Activated CD4-positive, alpha-beta T cell treated with anti-CD3 and anti-CD28 coated beads, Interleukin-2, amount 50 U/mL, for 48 hours (primary cell): Measurements from ENCODE around the gene XRCC3.

Experiments used
- DNase-seq, 2 experiments: peaks; one replicate each; pipeline ENCODE4 v3.0.0-alpha.2; 2020

The XRCC3 gene

GRCh38 chr14:103705504-103706284 is 9.6 kb downstream of the XRCC3 start:
- no peak for DNase-seq

- DNase-seq, result no peak
Observed at GRCh38 chr14:103705118-103705503, 10.1 kb downstream of the XRCC3 start.

GRCh38 chr14:103704708-103705107 is 10.5 kb downstream of the XRCC3 start:
- DNase-seq, result no peak

GRCh38 chr14:103703433-103704385 is 11.5 kb downstream of the XRCC3 start:
- DNase-seq, result no peak

GRCh38 chr14:103702497-103703432 is 12.5 kb downstream of the XRCC3 start:
- no peak for DNase-seq

- DNase-seq, result no peak
Observed at GRCh38 chr14:103702095-103702494, 13.2 kb downstream of the XRCC3 start.

GRCh38 chr14:103700753-103701490 is 14.3 kb downstream of the XRCC3 start:
- no peak for DNase-seq

- no peak for DNase-seq
Observed at GRCh38 chr14:103699901-103700752, 15.1 kb downstream of the XRCC3 start.

GRCh38 chr14:103699261-103699661 is 16.0 kb downstream of the XRCC3 start:
- DNase-seq, result no peak

GRCh38 chr14:103698380-103699260 is 16.6 kb downstream of the XRCC3 start:
- no peak for DNase-seq

GRCh38 chr14:103697603-103698379 is 17.5 kb downstream of the XRCC3 start:
- DNase-seq, result no peak

GRCh38 chr14:103697206-103697602 is 18.0 kb downstream of the XRCC3 start:
- DNase-seq, result no peak

GRCh38 chr14:103696466-103697071 is 18.7 kb downstream of the XRCC3 start:
- no peak for DNase-seq

- no peak for DNase-seq
Observed at GRCh38 chr14:103696070-103696402, 19.2 kb downstream of the XRCC3 start.

GRCh38 chr14:103695296-103696069 is 19.8 kb downstream of the XRCC3 start:
- DNase-seq, result no peak

- DNase-seq, result no peak
Observed at GRCh38 chr14:103694572-103695026, 20.7 kb downstream of the XRCC3 start.

- DNase-seq, result no peak
Observed at GRCh38 chr14:103693515-103693914, 21.7 kb downstream of the XRCC3 start.

- no peak for DNase-seq
Observed at GRCh38 chr14:103692871-103693270, 22.4 kb downstream of the XRCC3 start.
